GM21528 (cell line): Measurements from ENCODE around the gene NACAD.

Source experiments
- ATAC-seq: cut with Tn5 transposase; IDR thresholded peaks from one replicate; pipeline ENCODE4 v1.9.1; 2021; ENCODE audit warnings: mild to moderate bottlenecking, moderate library complexity; ENCODE audit not compliant: unreplicated experiment, low FRiP score

NACAD gene

GRCh38 chr7:45077579-45077978 is 11.2 kb downstream of the NACAD start:
- ATAC-seq: no peak

- ATAC-seq: no peak
These were observed 11.8 kb downstream of the NACAD start for GRCh38 chr7:45076946-45077345.

- no peak for ATAC-seq
These were observed 12.6 kb downstream of the NACAD start for GRCh38 chr7:45075871-45076796.

- no peak for ATAC-seq
These were observed 13.5 kb downstream of the NACAD start for GRCh38 chr7:45075355-45075644.

GRCh38 chr7:45074528-45075354 is 14.0 kb downstream of the NACAD start:
- ATAC-seq: no peak

GRCh38 chr7:45073786-45074527 is 14.8 kb downstream of the NACAD start:
- ATAC-seq: no peak

- no peak for ATAC-seq
These were observed 15.6 kb downstream of the NACAD start for GRCh38 chr7:45073031-45073785.

GRCh38 chr7:45072131-45073030 is 16.4 kb downstream of the NACAD start:
- no peak for ATAC-seq

GRCh38 chr7:45071528-45071927 is 17.2 kb downstream of the NACAD start:
- no peak for ATAC-seq

- no peak for ATAC-seq
These were observed 18.5 kb downstream of the NACAD start for GRCh38 chr7:45070254-45070642.

GRCh38 chr7:45069444-45070253 is 19.1 kb downstream of the NACAD start:
- ATAC-seq: no peak

- ATAC-seq: no peak
These were observed 20.3 kb downstream of the NACAD start for GRCh38 chr7:45068236-45069023.

- no peak for ATAC-seq
These were observed 21.2 kb downstream of the NACAD start for GRCh38 chr7:45067582-45067981.

- ATAC-seq: no peak
These were observed 22.4 kb downstream of the NACAD start for GRCh38 chr7:45066409-45066808.

- no peak for ATAC-seq
These were observed 23.5 kb downstream of the NACAD start for GRCh38 chr7:45065031-45065995.

GRCh38 chr7:45064047-45064725 is 24.6 kb downstream of the NACAD start:
- ATAC-seq: no peak
